ENCODE measurements around the gene NDNF. TPM values are rescaled to one million over a fixed set of nuclear protein-coding genes. Genes with fewer than 3 reads are reported as not detected.

NDNF gene
- total RNA-seq, 2 donors from 2014 or later, result 5.2 to 5.7 TPM

GRCh38 chr4:120994521-120994920 lies 77.8 kb downstream of the NDNF start:
- TF ChIP-seq POLR2A (IDR thresholded peaks at IDR 0.05), result no peak
- TF ChIP-seq POLR2AphosphoS5 (IDR thresholded peaks at IDR 0.05), result no peak
- TF ChIP-seq CTCF (IDR thresholded peaks at IDR 0.05), result no peak
- DNase-seq (ENCODE audit: low spot score), result no peak
- Histone ChIP-seq H3K27me3 (replicated peaks; ENCODE audit: insufficient read depth) (no peaks in the 10 kb centered on the region), H3K27ac (no peak overlapping the region), H3K4me3 (no peak overlapping the region), H3K4me1 (replicated peaks) (no peaks in the 10 kb centered on the region), H3K36me3 (no peaks in the 10 kb centered on the region), H3K9me3 (no peaks in the 10 kb centered on the region)
- intact Hi-C loops (cut with DNase I), result no loop called here
- 71% methylated on average over 1 of the region's 1 CpG for WGBS

GRCh38 chr4:120991885-120992284 lies 80.5 kb downstream of the NDNF start:
- no peak overlapping the region for H3K27ac ChIP-seq
- WGBS, result 53% methylated on average over 2 of the region's 2 CpGs
- TF ChIP-seq POLR2A (IDR thresholded peaks at IDR 0.05) (no peak), POLR2AphosphoS5 (IDR thresholded peaks at IDR 0.05) (no peak), CTCF (IDR thresholded peaks at IDR 0.05) (no peak)
- intact Hi-C loops (cut with DNase I), result no loop called here
- no peaks in the 10 kb centered on the region for H3K27me3 ChIP-seq (replicated peaks; ENCODE audit: insufficient read depth)
- H3K4me3 ChIP-seq, result no peak overlapping the region
- no peaks in the 10 kb centered on the region for H3K36me3 ChIP-seq
- no peaks in the 10 kb centered on the region for H3K9me3 ChIP-seq
- no peaks in the 10 kb centered on the region for H3K4me1 ChIP-seq (replicated peaks)
- DNase-seq (ENCODE audit: low spot score), result no peak

DNA sequence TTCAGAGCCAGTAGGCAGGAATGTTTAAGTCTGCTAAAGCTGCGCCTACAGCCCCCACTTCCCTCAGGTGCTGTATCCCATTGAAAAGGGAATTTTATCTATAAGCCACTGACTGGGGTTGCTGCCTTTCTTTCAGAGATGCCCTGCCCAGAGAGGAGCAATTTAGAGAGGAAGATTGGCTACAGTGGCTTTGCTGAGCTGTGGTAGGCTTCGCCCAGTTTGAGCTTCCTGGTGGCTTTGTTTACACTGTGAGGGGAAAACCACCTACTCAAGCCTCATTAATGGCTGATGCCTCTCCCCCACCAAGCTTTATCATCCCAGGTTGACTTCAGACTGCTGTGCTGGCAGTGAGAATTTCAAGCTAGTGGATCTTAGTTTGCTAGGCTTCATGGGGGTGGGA lies 82.1 kb downstream of the NDNF start:
- H3K27ac ChIP-seq, result no peak overlapping the region

More for the DNA sequence above, 82.1 kb downstream of the NDNF start:
- H3K4me3 ChIP-seq, result no peak overlapping the region
- H3K9me3 ChIP-seq, result no peaks in the 10 kb centered on the region
- no peaks in the 10 kb centered on the region for H3K4me1 ChIP-seq (replicated peaks)
- TF ChIP-seq POLR2AphosphoS5 (IDR thresholded peaks at IDR 0.05) (no peak), POLR2A (IDR thresholded peaks at IDR 0.05) (no peak), CTCF (IDR thresholded peaks at IDR 0.05) (no peak)
- no peaks in the 10 kb centered on the region for H3K27me3 ChIP-seq (replicated peaks; ENCODE audit: insufficient read depth)
- intact Hi-C loops (cut with DNase I), result no loop called here
- WGBS, result 96% methylated on average over 2 of the region's 2 CpGs
- no peak for DNase-seq (ENCODE audit: low spot score)
- no peaks in the 10 kb centered on the region for H3K36me3 ChIP-seq

Other genes with a start within 250 kb of the NDNF start
- gene PRDM5, start 149.8 kb downstream of the NDNF start, total RNA-seq, result 10 to 100 TPM in 1 of 2 donors, 1 to 10 TPM in 1; 9.9 to 18.9 TPM
- gene TNIP3, start 91.8 kb upstream of the NDNF start, total RNA-seq, result not detected

All from prostate gland (tissue), 2 donors.